Mesendoderm (in vitro differentiated cells): ENCODE measurements around the gene ATF6. TPM values are rescaled to one million over a fixed set of nuclear protein-coding genes. Genes with fewer than 3 reads are reported as not detected.

ENCODE experiments used
- DNase-seq: peaks from one replicate; pipeline ENCODE4 v3.0.0; 2013
- H2AK5ac ChIP-seq: 2 replicates; pipeline ENCODE4 v1.6.1; 2013; ENCODE audit warnings: low read length, inconsistent platforms
- H2BK120ac ChIP-seq: 2 replicates; pipeline ENCODE4 v1.6.1; 2013; ENCODE audit warnings: low read depth, mild to moderate bottlenecking, low read length, moderate library complexity, mixed read lengths
- H2BK15ac ChIP-seq: replicated peaks from 2 replicates; pipeline ENCODE4 v1.6.1; 2013; ENCODE audit warnings: low read depth, mild to moderate bottlenecking, moderate library complexity
- H2BK5ac ChIP-seq: 2 replicates; pipeline ENCODE4 v1.6.1; 2013; ENCODE audit warnings: low read length, inconsistent platforms
- H3K18ac ChIP-seq: 2 replicates; pipeline ENCODE4 v1.6.1; 2013; ENCODE audit warnings: mild to moderate bottlenecking, low read length, mixed read lengths
- H3K23ac ChIP-seq: one replicate; pipeline ENCODE4 v1.6.1; 2013; ENCODE audit warnings: low read length
- H3K27ac ChIP-seq: 2 replicates; pipeline ENCODE4 v1.5.1; 2013; ENCODE audit warnings: low read depth, mild to moderate bottlenecking, inconsistent platforms, low read length, moderate library complexity
- H3K27me3 ChIP-seq: 2 replicates; pipeline ENCODE4 v1.6.1; 2013; ENCODE audit warnings: low read length, control low read depth, mild to moderate bottlenecking, inconsistent platforms; ENCODE audit not compliant: insufficient read depth, poor library complexity
- H3K36me3 ChIP-seq: 2 replicates; pipeline ENCODE4 v1.6.1; 2013; ENCODE audit warnings: low read length, inconsistent platforms; ENCODE audit not compliant: control insufficient read depth, insufficient read depth
- H3K4ac ChIP-seq: one replicate; pipeline ENCODE4 v1.6.1; 2013; ENCODE audit warnings: low read depth, mild to moderate bottlenecking, low read length, moderate library complexity
- H3K4me1 ChIP-seq: 2 replicates; pipeline ENCODE4 v1.6.1; 2013; ENCODE audit warnings: low read depth, low read length, inconsistent platforms; ENCODE audit not compliant: control insufficient read depth
- H3K4me2 ChIP-seq: 2 replicates; pipeline ENCODE4 v1.6.1; 2013; ENCODE audit warnings: low read length
- H3K4me3 ChIP-seq: 2 replicates; pipeline ENCODE4 v1.5.1; 2013; ENCODE audit warnings: mild to moderate bottlenecking, low read length
- H3K56ac ChIP-seq: one replicate; pipeline ENCODE4 v1.6.1; 2013; ENCODE audit warnings: low read length
- H3K79me1 ChIP-seq: 2 replicates; pipeline ENCODE4 v1.6.1; 2013; ENCODE audit warnings: low read length, inconsistent platforms
- H3K79me2 ChIP-seq: 2 replicates; pipeline ENCODE4 v1.6.1; 2013; ENCODE audit warnings: mild to moderate bottlenecking, low read length; ENCODE audit not compliant: control insufficient read depth, insufficient read depth
- H3K9ac ChIP-seq: 2 replicates; pipeline ENCODE4 v1.6.1; 2013; ENCODE audit warnings: low read length, inconsistent platforms
- H4K5ac ChIP-seq: one replicate; pipeline ENCODE4 v1.6.1; 2013; ENCODE audit warnings: low read length
- H4K8ac ChIP-seq: one replicate; pipeline ENCODE4 v1.6.1; 2013; ENCODE audit warnings: low read depth, mild to moderate bottlenecking, control low read depth, low read length, moderate library complexity
- WGBS: extraction: QIAGEN DNeasy Blood & Tissue Kit; methylation state at CpG from one replicate; pipeline ENCODE4 v1.1.7; 2013; ENCODE audit warnings: low lambda C conversion rate, missing lambda C conversion rate; ENCODE audit not compliant: insufficient coverage; ENCODE audit errors: extremely low coverage; 5-methylcytosine and 5-hydroxymethylcytosine counted together
- small RNA-seq: library from polyadenylated mRNA; stranded (forward); fragments of <200 nt; extraction: miRNeasy Mini kit (QIAGEN cat#:217004); gene quantifications from one replicate; pipeline ENCODE3, GENCODE V24; 2013; ENCODE audit not compliant: insufficient read depth

The ATF6 gene

DNA sequence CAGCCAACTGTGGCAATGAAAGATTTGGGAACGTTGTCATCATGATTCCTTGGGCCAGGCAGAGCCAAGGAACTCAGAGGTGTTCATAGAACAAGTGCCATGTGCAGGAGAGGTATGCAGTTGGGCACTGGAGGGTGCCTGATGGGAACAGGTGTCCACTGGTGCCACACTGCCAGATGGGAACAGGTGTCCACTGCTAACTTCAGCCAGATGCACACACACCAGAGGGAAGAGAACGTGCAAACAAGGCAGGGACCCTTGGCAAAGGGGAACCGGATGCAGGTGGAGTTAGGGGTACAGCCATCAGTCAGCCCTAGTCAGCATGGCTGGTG, 244.0 kb downstream of the ATF6 start:
- H4K5ac ChIP-seq: no peak overlapping the region
- no peak overlapping the region for H3K4me3 ChIP-seq
- no peak overlapping the region for H2BK5ac ChIP-seq
- H2BK15ac ChIP-seq: no peak overlapping the region
- H4K8ac ChIP-seq: no peak overlapping the region
- no peak overlapping the region for H3K9ac ChIP-seq
- H3K4ac ChIP-seq: no peak overlapping the region
- no peaks in the 10 kb centered on the region for H3K4me1 ChIP-seq
- H3K18ac ChIP-seq: no peak overlapping the region
- H3K27ac ChIP-seq: no peak overlapping the region
- no peak overlapping the region for H2BK120ac ChIP-seq
- WGBS: no CpG with 5 or more reads among the region's 3 CpGs
- H3K27me3 ChIP-seq: no peaks in the 10 kb centered on the region
- H3K23ac ChIP-seq: no peak overlapping the region
- no peaks in the 10 kb centered on the region for H3K79me1 ChIP-seq
- H2AK5ac ChIP-seq: no peak overlapping the region
- H3K36me3 ChIP-seq: no peaks in the 10 kb centered on the region
- no peak for DNase-seq
- no peaks in the 10 kb centered on the region for H3K79me2 ChIP-seq
- no peak overlapping the region for H3K4me2 ChIP-seq
- no peak overlapping the region for H3K56ac ChIP-seq

DNA sequence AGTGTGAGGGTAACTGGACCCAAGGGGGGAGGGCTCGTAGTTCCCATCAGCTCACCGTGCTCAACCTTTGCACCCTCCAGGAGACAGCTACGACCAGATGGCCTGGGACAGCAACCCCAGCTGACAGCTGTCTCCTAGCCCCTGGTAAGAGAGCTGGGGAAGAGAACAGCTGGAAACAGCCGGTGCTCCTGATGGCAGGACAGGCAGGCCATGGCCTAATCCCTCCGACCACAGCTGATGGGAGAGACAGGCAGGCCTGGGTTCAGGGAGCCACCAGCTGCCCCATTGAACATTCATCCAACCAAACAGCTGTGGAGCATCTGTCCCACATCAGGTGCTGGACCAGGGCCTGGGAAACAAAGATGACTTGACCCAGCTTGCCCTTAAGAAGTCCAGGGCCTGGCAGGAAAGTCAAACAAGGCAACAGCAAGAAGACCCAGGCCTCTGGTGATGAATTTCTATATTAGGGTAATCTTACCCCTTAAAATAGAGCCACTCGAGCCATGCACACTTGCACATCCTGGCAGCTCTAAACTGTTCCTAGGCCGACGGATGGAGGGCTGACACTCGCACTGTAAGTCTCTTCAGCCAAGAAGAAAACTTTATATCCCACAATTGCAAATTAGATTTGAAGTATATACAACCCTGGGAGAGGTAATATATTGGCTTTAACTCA, 245.4 kb downstream of the ATF6 start:
- Histone ChIP-seq H2AK5ac (no peak overlapping the region), H2BK120ac (no peak overlapping the region), H3K56ac (no peak overlapping the region), H3K18ac (no peak overlapping the region), H3K4me2 (no peak overlapping the region), H3K79me2 (no peaks in the 10 kb centered on the region), H2BK15ac (no peak overlapping the region), H4K8ac (no peak overlapping the region), H3K27me3 (no peaks in the 10 kb centered on the region), H3K9ac (no peak overlapping the region), H3K79me1 (no peaks in the 10 kb centered on the region), H3K4ac (no peak overlapping the region), H3K36me3 (no peaks in the 10 kb centered on the region), H3K27ac (no peak overlapping the region), H3K4me3 (no peak overlapping the region), H4K5ac (no peak overlapping the region), H3K4me1 (no peaks in the 10 kb centered on the region), H2BK5ac (no peak overlapping the region), H3K23ac (no peak overlapping the region)
- no peak for DNase-seq
- no CpG with 5 or more reads among the region's 9 CpGs for WGBS

- no peak overlapping the region for H3K18ac ChIP-seq
- no peak overlapping the region for H2BK5ac ChIP-seq
- H3K79me2 ChIP-seq: no peaks in the 10 kb centered on the region
- no peak overlapping the region for H3K56ac ChIP-seq
- H4K8ac ChIP-seq: no peak overlapping the region
- H2AK5ac ChIP-seq: no peak overlapping the region
- H3K9ac ChIP-seq: no peak overlapping the region
- H2BK120ac ChIP-seq: no peak overlapping the region
- no peaks in the 10 kb centered on the region for H3K36me3 ChIP-seq
- H3K4me3 ChIP-seq: no peak overlapping the region
- H3K79me1 ChIP-seq: no peaks in the 10 kb centered on the region
- H3K23ac ChIP-seq: no peak overlapping the region
- H3K4me1 ChIP-seq: no peaks in the 10 kb centered on the region
- no peak overlapping the region for H3K4me2 ChIP-seq
- H3K27me3 ChIP-seq: no peaks in the 10 kb centered on the region
- H3K4ac ChIP-seq: no peak overlapping the region
- no peak overlapping the region for H3K27ac ChIP-seq
- no peak overlapping the region for H4K5ac ChIP-seq
- H2BK15ac ChIP-seq: no peak overlapping the region
- no peak for DNase-seq
These were observed 247.2 kb downstream of the ATF6 start for GRCh38 chr1:162013289-162013688.

Small RNA genes lying within 50 kb of the gene (small RNA-seq; reads per million reads assigned to genes)
- gene RN7SL466P: not detected
